ENCODE data around the gene STAG3. TPM values are rescaled to one million over a fixed set of nuclear protein-coding genes. Genes with fewer than 3 reads are reported as not detected.

STAG3 gene
- total and polyA plus RNA-seq, 2 of the 4 experiments (the other 2 are of a cell fraction), result 0.36 to 0.65 TPM

Small RNA genes lying within 50 kb of the gene (microRNA-seq; reads per million reads assigned to microRNA genes)
- not detected for gene MIR4658 (ENCODE audit: unreplicated experiment)

Other genes starting within 250 kb of the STAG3 start
- not detected in 2 replicates for gene GJC3, start 248.3 kb upstream of the STAG3 start, total RNA-seq (2012; rRNA removed)
- not detected in 2 replicates for gene GJC3, start 248.3 kb upstream of the STAG3 start, polyA plus RNA-seq (2012; rRNA removed)
- gene AZGP1, start 201.9 kb upstream of the STAG3 start, total RNA-seq (2012; rRNA removed), result not detected in 2 replicates
- gene AZGP1, start 201.9 kb upstream of the STAG3 start, polyA plus RNA-seq (2012; rRNA removed), result not detected in 2 replicates
- 30.3 and 40.7 TPM in 2 replicates for gene ZKSCAN1, start 162.3 kb upstream of the STAG3 start, total RNA-seq (2012; rRNA removed)
- 10.8 and 13.7 TPM in 2 replicates for gene ZKSCAN1, start 162.3 kb upstream of the STAG3 start, polyA plus RNA-seq (2012; rRNA removed)
- gene ZSCAN21, start 128.1 kb upstream of the STAG3 start, total RNA-seq (2012; rRNA removed), result 13.1 and 13.3 TPM in 2 replicates
- gene ZSCAN21, start 128.1 kb upstream of the STAG3 start, polyA plus RNA-seq (2012; rRNA removed), result 10.8 and 11.5 TPM in 2 replicates
- 30.8 and 33.1 TPM in 2 replicates for gene ZNF3, start 96.2 kb upstream of the STAG3 start, total RNA-seq (2012; rRNA removed)
- gene ZNF3, start 96.2 kb upstream of the STAG3 start, polyA plus RNA-seq (2012; rRNA removed), result 20.4 and 24.8 TPM in 2 replicates
- gene COPS6, start 88.9 kb upstream of the STAG3 start, total RNA-seq (2012; rRNA removed), result 158 and 185 TPM in 2 replicates
- 303 and 325 TPM in 2 replicates for gene COPS6, start 88.9 kb upstream of the STAG3 start, polyA plus RNA-seq (2012; rRNA removed)
- 130 and 137 TPM in 2 replicates for gene MCM7, start 76.5 kb upstream of the STAG3 start, total RNA-seq (2012; rRNA removed)
- gene MCM7, start 76.5 kb upstream of the STAG3 start, polyA plus RNA-seq (2012; rRNA removed), result 104 and 119 TPM in 2 replicates
- gene AP4M1, start 76.3 kb upstream of the STAG3 start, total RNA-seq (2012; rRNA removed), result 18.6 and 21.1 TPM in 2 replicates
- 20.5 and 21.4 TPM in 2 replicates for gene AP4M1, start 76.3 kb upstream of the STAG3 start, polyA plus RNA-seq (2012; rRNA removed)
- 11.3 and 14.4 TPM in 2 replicates for gene TAF6, start 58.6 kb upstream of the STAG3 start, total RNA-seq (2012; rRNA removed)
- gene TAF6, start 58.6 kb upstream of the STAG3 start, polyA plus RNA-seq (2012; rRNA removed), result 55.3 and 56.5 TPM in 2 replicates
- gene CNPY4, start 58.3 kb upstream of the STAG3 start, total RNA-seq (2012; rRNA removed), result 13.3 and 20.0 TPM in 2 replicates
- 18.1 and 21.9 TPM in 2 replicates for gene CNPY4, start 58.3 kb upstream of the STAG3 start, polyA plus RNA-seq (2012; rRNA removed)
- 0.56 and 0.72 TPM in 2 replicates for gene MBLAC1, start 51.0 kb upstream of the STAG3 start, total RNA-seq (2012; rRNA removed)
- 1.4 and 1.6 TPM in 2 replicates for gene MBLAC1, start 51.0 kb upstream of the STAG3 start, polyA plus RNA-seq (2012; rRNA removed)
- 131 and 134 TPM in 2 replicates for gene LAMTOR4, start 29.0 kb upstream of the STAG3 start, total RNA-seq (2012; rRNA removed)
- gene LAMTOR4, start 29.0 kb upstream of the STAG3 start, polyA plus RNA-seq (2012; rRNA removed), result 268 and 289 TPM in 2 replicates
- gene TRAPPC14, start 19.2 kb upstream of the STAG3 start, total RNA-seq (2012; rRNA removed), result 4.4 and 4.5 TPM in 2 replicates
- 14.1 and 15.9 TPM in 2 replicates for gene TRAPPC14, start 19.2 kb upstream of the STAG3 start, polyA plus RNA-seq (2012; rRNA removed)
- 0.90 and 1.1 TPM in 2 replicates for gene GAL3ST4, start 9.3 kb upstream of the STAG3 start, total RNA-seq (2012; rRNA removed)
- gene GAL3ST4, start 9.3 kb upstream of the STAG3 start, polyA plus RNA-seq (2012; rRNA removed), result 7.3 and 8.5 TPM in 2 replicates
- 1.4 and 1.8 TPM in 2 replicates for gene GPC2, start 537 bp upstream of the STAG3 start, total RNA-seq (2012; rRNA removed)
- gene GPC2, start 537 bp upstream of the STAG3 start, polyA plus RNA-seq (2012; rRNA removed), result 5.7 and 6.0 TPM in 2 replicates
- gene PVRIG, start 42.0 kb downstream of the STAG3 start, total RNA-seq (2012; rRNA removed), result not detected in 2 replicates
- gene PVRIG, start 42.0 kb downstream of the STAG3 start, polyA plus RNA-seq (2012; rRNA removed), result not detected in 2 replicates
- gene SPDYE3, start 129.8 kb downstream of the STAG3 start, total RNA-seq (2012; rRNA removed), result not detected in 2 replicates
- gene SPDYE3, start 129.8 kb downstream of the STAG3 start, polyA plus RNA-seq (2012; rRNA removed), result not detected in 2 replicates
- gene PILRB, start 180.2 kb downstream of the STAG3 start, total RNA-seq (2012; rRNA removed), result 3.3 and 3.4 TPM in 2 replicates
- 22.1 and 22.2 TPM in 2 replicates for gene PILRB, start 180.2 kb downstream of the STAG3 start, polyA plus RNA-seq (2012; rRNA removed)
- not detected in 2 replicates for gene PILRA, start 195.6 kb downstream of the STAG3 start, total RNA-seq (2012; rRNA removed)
- 0.13 and 0.56 TPM in 2 replicates for gene PILRA, start 195.6 kb downstream of the STAG3 start, polyA plus RNA-seq (2012; rRNA removed)

Measured in IMR-90 (cell line).